Hepatocyte (in vitro differentiated cells): Measurements from ENCODE around the gene NPLOC4. TPM values are rescaled to one million over a fixed set of nuclear protein-coding genes. Genes with fewer than 3 reads are reported as not detected.
"Not testable (repeated sequence)": the region's sequence is repeated elsewhere in the genome, so short reads cannot be mapped to it uniquely, and the experiment has no call there.

Experiments
- DNase-seq: peaks from one replicate; pipeline ENCODE4 v3.0.0-alpha.2; 2016; ENCODE audit warnings: low spot score
- H2AFZ ChIP-seq: fragments of 200-600 bp; sonication (generic); 2 replicates; pipeline ENCODE4 v1.6.0; 2016; ENCODE audit warnings: antibody characterized with exemption, mild to moderate bottlenecking
- H3K27ac ChIP-seq: fragments of 200-600 bp; sonication (generic); 2 replicates; pipeline ENCODE4 v1.5.1; 2016; ENCODE audit warnings: mild to moderate bottlenecking
- H3K27me3 ChIP-seq: fragments of 200-600 bp; sonication (generic); 2 replicates; pipeline ENCODE4 v1.6.1; 2016
- H3K36me3 ChIP-seq: fragments of 200-600 bp; sonication (generic); replicated peaks from 2 replicates; pipeline ENCODE4 v1.5.1; 2016; ENCODE audit warnings: low read depth; ENCODE audit not compliant: insufficient read depth
- H3K4me1 ChIP-seq: fragments of 200-600 bp; sonication (generic); 2 replicates; pipeline ENCODE4 v1.5.1; 2016; ENCODE audit warnings: mild to moderate bottlenecking, moderate library complexity; ENCODE audit not compliant: insufficient read depth
- H3K4me2 ChIP-seq: fragments of 200-600 bp; sonication (generic); 2 replicates; pipeline ENCODE4 v1.6.0; 2016
- H3K4me3 ChIP-seq: fragments of 200-600 bp; sonication (generic); 2 replicates; pipeline ENCODE4 v1.5.1; 2016; ENCODE audit warnings: mild to moderate bottlenecking
- H3K79me2 ChIP-seq: fragments of 200-600 bp; sonication (generic); 2 replicates; pipeline ENCODE4 v1.6.0; 2017; ENCODE audit warnings: mild to moderate bottlenecking
- H3K9me2 ChIP-seq: fragments of 200-600 bp; sonication (generic); replicated peaks from 2 replicates; pipeline ENCODE4 v1.6.0; 2017; ENCODE audit warnings: mild to moderate bottlenecking; ENCODE audit not compliant: insufficient read depth
- H3K9me3 ChIP-seq: fragments of 200-600 bp; sonication (generic); 2 replicates; pipeline ENCODE4 v1.5.1; 2016; ENCODE audit warnings: low read depth, mild to moderate bottlenecking
- H4K20me1 ChIP-seq: fragments of 200-600 bp; sonication (generic); 2 replicates; pipeline ENCODE4 v1.6.0; 2016; ENCODE audit warnings: mild to moderate bottlenecking; ENCODE audit not compliant: insufficient read depth, poor library complexity, severe bottlenecking
- EZH2 ChIP-seq: fragments of 200-600 bp; sonication (generic); IDR thresholded peaks from 2 replicates; pipeline ENCODE4 v1.6.1; 2016; ENCODE audit warnings: antibody characterized with exemption, mild to moderate bottlenecking, borderline replicate concordance
- EZH2phosphoT487 ChIP-seq: fragments of 200-600 bp; sonication (generic); IDR thresholded peaks from one replicate; pipeline ENCODE4 v1.6.1; 2018; ENCODE audit warnings: antibody characterized with exemption, mild to moderate bottlenecking, low read depth, moderate library complexity; ENCODE audit not compliant: unreplicated experiment, severe bottlenecking
- WGBS: methylation state at CpG from one replicate; pipeline ENCODE4 v1.1.6; 2016; ENCODE audit warnings: low lambda C conversion rate; ENCODE audit errors: missing lambda C conversion rate; 5-methylcytosine and 5-hydroxymethylcytosine counted together
- polyA plus RNA-seq: library from polyadenylated mRNA; unstranded; fragments of >200 nt; fragmentation: Nextera tagmentation; extraction: Ambion mirVana; gene quantifications from 2 replicates; pipeline ENCODE4 v1.2.1, GENCODE V29; 2016
- total RNA-seq: library from RNA; depleted of rRNA; stranded (reverse); fragments of >200 nt; gene quantifications from 2 replicates; pipeline ENCODE4 v1.2.3, GENCODE V29; 2014
- TF ChIP-seq, protein P1 (sequence below): fragments of 200-600 bp; sonication (generic); IDR thresholded peaks from 2 replicates; pipeline ENCODE4 v1.5.1; 2016; ENCODE audit warnings: antibody characterized with exemption, mild to moderate bottlenecking; ENCODE audit not compliant: poor library complexity

The NPLOC4 gene
- total and polyA plus RNA-seq, 2 experiments from 2014 or later, result 53.7 to 54.6 TPM

DNA sequence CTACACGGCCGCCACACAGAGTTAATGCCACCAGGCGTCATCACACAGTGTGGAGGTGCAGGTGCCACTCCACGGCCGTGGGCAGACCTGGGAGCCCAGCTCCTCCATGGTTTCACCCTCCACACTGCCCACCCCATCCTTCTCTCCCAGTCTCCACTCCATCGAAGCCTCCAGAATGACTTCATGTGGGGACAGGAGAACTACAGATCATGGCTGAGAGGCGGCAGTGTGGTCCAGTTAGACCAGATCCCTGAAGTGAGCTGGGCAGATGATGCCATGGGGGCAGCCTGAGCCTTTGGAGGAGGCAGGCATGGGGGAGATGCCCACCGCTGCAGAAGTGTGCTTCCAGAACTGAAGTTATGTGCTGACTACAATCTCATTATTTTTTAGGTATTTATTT lies 46.8 kb downstream of the NPLOC4 start:
- H3K4me1 ChIP-seq, result no peaks in the 10 kb centered on the region
- no peak overlapping the region for H3K27ac ChIP-seq
- H3K4me3 ChIP-seq, result no peak overlapping the region
- DNase-seq, result no peak
- peaks cover 2% of the 10 kb centered on the region for H4K20me1 ChIP-seq
- no peaks in the 10 kb centered on the region for H3K27me3 ChIP-seq
- TF ChIP-seq, protein P1, sequence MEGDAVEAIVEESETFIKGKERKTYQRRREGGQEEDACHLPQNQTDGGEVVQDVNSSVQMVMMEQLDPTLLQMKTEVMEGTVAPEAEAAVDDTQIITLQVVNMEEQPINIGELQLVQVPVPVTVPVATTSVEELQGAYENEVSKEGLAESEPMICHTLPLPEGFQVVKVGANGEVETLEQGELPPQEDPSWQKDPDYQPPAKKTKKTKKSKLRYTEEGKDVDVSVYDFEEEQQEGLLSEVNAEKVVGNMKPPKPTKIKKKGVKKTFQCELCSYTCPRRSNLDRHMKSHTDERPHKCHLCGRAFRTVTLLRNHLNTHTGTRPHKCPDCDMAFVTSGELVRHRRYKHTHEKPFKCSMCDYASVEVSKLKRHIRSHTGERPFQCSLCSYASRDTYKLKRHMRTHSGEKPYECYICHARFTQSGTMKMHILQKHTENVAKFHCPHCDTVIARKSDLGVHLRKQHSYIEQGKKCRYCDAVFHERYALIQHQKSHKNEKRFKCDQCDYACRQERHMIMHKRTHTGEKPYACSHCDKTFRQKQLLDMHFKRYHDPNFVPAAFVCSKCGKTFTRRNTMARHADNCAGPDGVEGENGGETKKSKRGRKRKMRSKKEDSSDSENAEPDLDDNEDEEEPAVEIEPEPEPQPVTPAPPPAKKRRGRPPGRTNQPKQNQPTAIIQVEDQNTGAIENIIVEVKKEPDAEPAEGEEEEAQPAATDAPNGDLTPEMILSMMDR, result no peak
- no peak for TF ChIP-seq EZH2phosphoT487
- no peak for TF ChIP-seq EZH2
- H2AFZ ChIP-seq, result no peak overlapping the region
- no peak overlapping the region for H3K4me2 ChIP-seq
- H3K9me2 ChIP-seq, result no peaks in the 10 kb centered on the region
- H3K36me3 ChIP-seq, result no peaks in the 10 kb centered on the region
- 92% methylated on average over 8 of the region's 8 CpGs for WGBS
- no peaks in the 10 kb centered on the region for H3K9me3 ChIP-seq
- H3K79me2 ChIP-seq, result no peaks in the 10 kb centered on the region

DNA sequence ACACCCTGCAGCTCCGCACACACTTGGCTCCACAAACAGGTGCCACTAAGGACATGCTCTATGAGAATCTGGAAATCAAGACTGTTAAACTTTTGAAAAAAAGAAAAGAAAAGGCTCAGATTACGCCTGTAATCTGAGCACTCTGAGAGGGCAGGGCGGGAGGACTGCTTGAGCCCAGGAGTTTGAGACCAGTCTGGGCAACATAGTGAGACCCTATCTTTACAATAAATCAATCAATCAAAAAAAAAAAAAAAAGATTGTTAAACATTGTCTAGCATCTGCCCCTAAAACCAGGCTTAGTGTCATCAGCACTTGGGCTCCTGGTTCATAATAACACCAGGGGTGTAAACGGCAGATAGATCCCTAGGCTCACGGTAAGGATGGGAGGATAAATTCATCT lies 47.3 kb downstream of the NPLOC4 start:
- no peaks in the 10 kb centered on the region for H3K9me3 ChIP-seq
- TF ChIP-seq, protein P1, result no peak
- TF ChIP-seq EZH2, result no peak
- TF ChIP-seq EZH2phosphoT487, result no peak
- DNase-seq, result no peak
- peaks cover 2% of the 10 kb centered on the region for H4K20me1 ChIP-seq
- no peak overlapping the region for H3K4me2 ChIP-seq
- no peaks in the 10 kb centered on the region for H3K36me3 ChIP-seq
- peaks cover under 1% of the 10 kb centered on the region for H3K79me2 ChIP-seq
- H3K27ac ChIP-seq, result no peak overlapping the region
- no peak overlapping the region for H3K4me3 ChIP-seq
- no peak overlapping the region for H2AFZ ChIP-seq
- no peaks in the 10 kb centered on the region for H3K27me3 ChIP-seq
- H3K4me1 ChIP-seq, result no peaks in the 10 kb centered on the region
- H3K9me2 ChIP-seq, result no peaks in the 10 kb centered on the region
- WGBS, result 89% methylated on average over 5 of the region's 5 CpGs

DNA sequence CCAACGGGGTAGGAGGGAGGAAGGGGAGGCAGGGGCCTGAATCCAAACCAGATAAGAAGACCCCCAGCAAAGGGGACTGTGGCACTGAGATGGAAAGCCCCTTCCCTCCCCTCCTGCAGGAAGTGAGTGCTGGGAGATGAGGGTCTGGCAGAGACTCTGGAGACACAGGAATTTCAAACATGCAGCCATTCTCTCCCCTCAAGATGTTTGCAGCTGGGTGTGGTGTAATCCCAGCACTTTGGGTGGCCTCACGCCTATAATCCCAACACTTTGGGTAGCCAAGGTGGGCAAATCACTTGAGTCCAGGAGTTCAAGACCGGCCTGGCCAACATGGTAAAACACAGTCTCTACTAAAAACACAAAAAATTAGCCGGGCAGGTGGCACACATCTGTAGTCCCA lies 50.8 kb downstream of the NPLOC4 start:
- H3K27me3 ChIP-seq, result no peaks in the 10 kb centered on the region
- H3K4me1 ChIP-seq, result peaks cover 3% of the 10 kb centered on the region
- H3K27ac ChIP-seq, result no peak overlapping the region
- H3K9me3 ChIP-seq, result no peaks in the 10 kb centered on the region
- no peaks in the 10 kb centered on the region for H3K9me2 ChIP-seq
- H3K36me3 ChIP-seq, result no peaks in the 10 kb centered on the region
- H3K79me2 ChIP-seq, result peaks cover 8% of the 10 kb centered on the region
- no peak overlapping the region for H3K4me2 ChIP-seq
- DNase-seq, result no peak
- TF ChIP-seq EZH2, result no peak
- TF ChIP-seq, protein P1, result no peak
- TF ChIP-seq EZH2phosphoT487, result no peak
- no peak overlapping the region for H3K4me3 ChIP-seq
- WGBS, result 88% methylated on average over 4 of the region's 4 CpGs
- H2AFZ ChIP-seq, result no peak overlapping the region
- peaks cover 2% of the 10 kb centered on the region for H4K20me1 ChIP-seq

DNA sequence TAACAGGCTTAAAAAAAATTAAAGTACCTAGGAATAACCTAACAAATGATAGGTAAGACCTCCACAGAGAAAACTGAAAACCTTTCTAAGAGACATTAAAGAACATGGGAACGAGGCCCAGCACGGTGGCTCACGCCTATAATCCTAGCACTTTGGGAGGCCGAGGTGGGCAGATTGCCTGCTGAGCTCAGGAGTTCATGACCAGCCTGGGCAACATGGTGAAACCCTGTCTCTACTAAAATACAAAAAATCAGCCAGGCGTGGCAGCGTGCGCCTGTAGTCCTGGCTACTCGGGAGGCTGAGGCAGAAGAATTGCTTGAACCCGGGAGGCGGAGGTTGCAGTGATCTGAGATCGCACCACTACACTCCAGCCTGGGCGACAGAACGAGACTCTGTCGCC lies 52.1 kb downstream of the NPLOC4 start:
- not testable (repeated sequence) for H4K20me1 ChIP-seq, DNase-seq, H3K27me3 ChIP-seq, H3K27ac ChIP-seq, H3K4me3 ChIP-seq, H3K9me2 ChIP-seq, H3K79me2 ChIP-seq, H2AFZ ChIP-seq, H3K9me3 ChIP-seq, H3K4me1 ChIP-seq, H3K36me3 ChIP-seq, H3K4me2 ChIP-seq
- 94% methylated on average over 12 of the region's 14 CpGs for WGBS
